ENCODE measurements around the gene GLDC. TPM values are rescaled to one million over a fixed set of nuclear protein-coding genes. Genes with fewer than 3 reads are reported as not detected.

The GLDC gene
- total RNA-seq, 4 donors from 2014 or later, result 1.1 to 21.6 (median 10.2) TPM

DNA sequence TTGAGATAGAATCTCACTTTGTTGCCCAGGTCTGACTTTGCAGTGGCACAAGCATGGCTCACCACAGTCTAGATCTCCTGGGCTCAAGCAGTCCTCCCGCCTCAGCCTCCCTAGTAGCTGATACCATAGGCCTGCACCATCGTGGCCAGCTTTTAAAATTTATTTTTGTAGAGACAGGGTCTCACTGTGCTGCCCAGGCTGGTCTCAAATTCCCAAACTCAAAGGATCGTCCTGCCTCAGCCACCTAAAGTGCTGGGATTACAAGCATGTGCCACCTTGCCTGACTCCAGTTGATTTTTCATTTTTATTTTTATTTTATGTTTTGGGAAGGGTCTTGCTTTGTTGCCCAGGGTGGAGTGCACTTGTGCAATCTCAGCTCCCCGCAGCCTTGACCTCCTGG is 41.7 kb upstream of the GLDC start:
- TF ChIP-seq, protein P1, sequence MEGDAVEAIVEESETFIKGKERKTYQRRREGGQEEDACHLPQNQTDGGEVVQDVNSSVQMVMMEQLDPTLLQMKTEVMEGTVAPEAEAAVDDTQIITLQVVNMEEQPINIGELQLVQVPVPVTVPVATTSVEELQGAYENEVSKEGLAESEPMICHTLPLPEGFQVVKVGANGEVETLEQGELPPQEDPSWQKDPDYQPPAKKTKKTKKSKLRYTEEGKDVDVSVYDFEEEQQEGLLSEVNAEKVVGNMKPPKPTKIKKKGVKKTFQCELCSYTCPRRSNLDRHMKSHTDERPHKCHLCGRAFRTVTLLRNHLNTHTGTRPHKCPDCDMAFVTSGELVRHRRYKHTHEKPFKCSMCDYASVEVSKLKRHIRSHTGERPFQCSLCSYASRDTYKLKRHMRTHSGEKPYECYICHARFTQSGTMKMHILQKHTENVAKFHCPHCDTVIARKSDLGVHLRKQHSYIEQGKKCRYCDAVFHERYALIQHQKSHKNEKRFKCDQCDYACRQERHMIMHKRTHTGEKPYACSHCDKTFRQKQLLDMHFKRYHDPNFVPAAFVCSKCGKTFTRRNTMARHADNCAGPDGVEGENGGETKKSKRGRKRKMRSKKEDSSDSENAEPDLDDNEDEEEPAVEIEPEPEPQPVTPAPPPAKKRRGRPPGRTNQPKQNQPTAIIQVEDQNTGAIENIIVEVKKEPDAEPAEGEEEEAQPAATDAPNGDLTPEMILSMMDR (IDR thresholded peaks at IDR 0.05), result no peak
- no peak for TF ChIP-seq POLR2A (IDR thresholded peaks at IDR 0.05)
- Histone ChIP-seq H3K4me1 (peaks cover 0 to 14% (median 5%) of the 10 kb centered on the region in 3 donors), H3K36me3 (no peaks in the 10 kb centered on the region), H3K4me3 (no peak overlapping the region), H3K27me3 (no peaks in the 10 kb centered on the region), H3K27ac (no peak overlapping the region), H3K9me3 (no peaks in the 10 kb centered on the region)
- WGBS, 2 donors, result 92 to 97% methylated on average over 4 of the region's 4 CpGs
- intact Hi-C loops (cut with DNase I), result no loop called here
- no peak for DNase-seq

DNA sequence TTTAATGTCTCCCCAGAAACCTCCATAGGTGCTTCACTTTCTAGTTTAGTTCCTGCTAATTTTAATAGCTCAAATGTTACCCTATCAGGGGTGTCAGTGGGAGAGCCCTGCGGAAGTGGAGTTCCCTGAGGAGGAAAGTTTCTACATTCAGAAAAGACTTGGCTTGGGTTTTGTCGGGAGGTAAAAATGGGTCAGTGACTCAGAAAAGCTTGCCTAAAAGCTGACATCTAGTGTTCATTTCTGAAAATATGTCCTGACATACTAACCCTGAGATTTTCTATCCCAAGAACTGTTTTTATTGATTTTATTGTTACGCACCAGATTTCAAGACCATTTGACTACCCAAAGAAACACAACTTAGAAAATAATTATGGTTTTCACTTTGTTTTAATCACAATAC is 40.9 kb upstream of the GLDC start:
- H3K4me3 ChIP-seq, result no peak overlapping the region
- H3K9me3 ChIP-seq, result no peaks in the 10 kb centered on the region
- peaks cover 0 to 16% (median 6%) of the 10 kb centered on the region in 3 donors for H3K4me1 ChIP-seq
- no peaks in the 10 kb centered on the region for H3K36me3 ChIP-seq
- 43 to 48% methylated on average over 3 of the region's 3 CpGs for WGBS, 2 donors
- TF ChIP-seq, protein P1 (IDR thresholded peaks at IDR 0.05), result peak in 3 of 6 experiments; percentile 5 to 30 (median 9)
- TF ChIP-seq POLR2A (IDR thresholded peaks at IDR 0.05), result no peak
- no peak for DNase-seq
- H3K27me3 ChIP-seq, result no peaks in the 10 kb centered on the region
- peak overlapping the region in 1 of 4 donors; percentile 21 for H3K27ac ChIP-seq
- intact Hi-C loops (cut with DNase I), result no loop called here

- Histone ChIP-seq H3K27ac (peak overlapping the region; percentile 93 to 98 (median 94)), H3K4me3 (peak overlapping the region; percentile 59 to 81 (median 68)), H3K27me3 (no peaks in the 10 kb centered on the region), H3K36me3 (no peaks in the 10 kb centered on the region), H3K9me3 (no peaks in the 10 kb centered on the region), H3K4me1 (peaks cover 0 to 22% (median 8%) of the 10 kb centered on the region in 3 donors)
- intact Hi-C loops (cut with DNase I), result no loop called here
- no peak for DNase-seq
- TF ChIP-seq POLR2A (IDR thresholded peaks at IDR 0.05), result no peak
- TF ChIP-seq, protein P1 (IDR thresholded peaks at IDR 0.05), result no peak
- 39 to 40% methylated on average over 13 to 15 of the region's 15 CpGs for WGBS, 2 donors
Observed at GRCh38 chr9:6681957-6682501, 36.5 kb upstream of the GLDC start.

GRCh38 chr9:6681147-6681956 is 35.8 kb upstream of the GLDC start:
- Histone ChIP-seq H3K27ac (peak overlapping the region; percentile 93 to 98 (median 94)), H3K9me3 (no peaks in the 10 kb centered on the region), H3K4me1 (peaks cover 0 to 19% (median 8%) of the 10 kb centered on the region in 3 donors), H3K36me3 (no peaks in the 10 kb centered on the region), H3K4me3 (peak overlapping the region; percentile 59 to 81 (median 68)), H3K27me3 (no peaks in the 10 kb centered on the region)
- whole genome bisulfite sequencing, 2 donors, result 0 to 1% methylated on average over 34 to 39 of the region's 72 CpGs
- intact Hi-C loops (cut with DNase I), result no loop called here
- DNase-seq, result peak; percentile 88
- TF ChIP-seq, protein P1 (IDR thresholded peaks at IDR 0.05), result peak in 1 of 6 experiments; percentile 6
- peak in 3 of 4 donors; percentile 56 to 74 (median 64) for TF ChIP-seq POLR2A (IDR thresholded peaks at IDR 0.05)

GRCh38 chr9:6680797-6681146 is 35.2 kb upstream of the GLDC start:
- Histone ChIP-seq H3K36me3 (no peaks in the 10 kb centered on the region), H3K27me3 (no peaks in the 10 kb centered on the region), H3K9me3 (no peaks in the 10 kb centered on the region), H3K4me1 (peaks cover 0 to 15% (median 8%) of the 10 kb centered on the region in 3 donors), H3K27ac (peak overlapping the region; percentile 93 to 98 (median 94)), H3K4me3 (peak overlapping the region; percentile 59 to 81 (median 68))
- 0 to 3% methylated on average over 7 to 8 of the region's 26 CpGs for WGBS, 2 donors
- no peak for DNase-seq
- TF ChIP-seq POLR2A (IDR thresholded peaks at IDR 0.05), result no peak
- TF ChIP-seq, protein P1 (IDR thresholded peaks at IDR 0.05), result no peak
- intact Hi-C loops (cut with DNase I), result no loop called here
